Muscle layer of duodenum (tissue), 2 donors: Measurements from ENCODE around the gene PIGK.
A peak's percentile ranks its signal among the peaks of the same experiment; 100 is the strongest.

Source experiments
- H3K27ac ChIP-seq: one replicate; pipeline ENCODE4 v1.7.0; 2013; ENCODE audit warnings: mild to moderate bottlenecking, low read length
- H3K27me3 ChIP-seq: one replicate; pipeline ENCODE4 v1.7.0; 2013; ENCODE audit warnings: low read depth, mild to moderate bottlenecking, control low read depth, low read length
- H3K36me3 ChIP-seq, 2 donors: one replicate each; pipeline ENCODE4 v1.7.0; 2013; ENCODE audit warnings: low read length in 2 of 2, control low read depth in 1 of 2, mild to moderate bottlenecking in 1 of 2; ENCODE audit not compliant: insufficient read depth in 2 of 2, control insufficient read depth in 1 of 2
- H3K4me1 ChIP-seq, 2 donors: one replicate each; pipeline ENCODE4 v1.7.0; 2013; ENCODE audit warnings: low read length in 2 of 2, mild to moderate bottlenecking in 2 of 2, control low read depth in 1 of 2, moderate library complexity in 1 of 2; ENCODE audit not compliant: insufficient read depth in 2 of 2, control insufficient read depth in 1 of 2
- H3K4me3 ChIP-seq, 2 donors: one replicate each; pipeline ENCODE4 v1.7.0; 2013; ENCODE audit warnings: low read length in 2 of 2, low read depth in 1 of 2, mild to moderate bottlenecking in 1 of 2
- H3K9me3 ChIP-seq, 2 donors: one replicate each; pipeline ENCODE4 v1.7.0; 2013; ENCODE audit warnings: low read length in 2 of 2, control low read depth in 1 of 2, mild to moderate bottlenecking in 1 of 2; ENCODE audit not compliant: control insufficient read depth in 1 of 2
- donor health status: healthy.

The PIGK gene

DNA sequence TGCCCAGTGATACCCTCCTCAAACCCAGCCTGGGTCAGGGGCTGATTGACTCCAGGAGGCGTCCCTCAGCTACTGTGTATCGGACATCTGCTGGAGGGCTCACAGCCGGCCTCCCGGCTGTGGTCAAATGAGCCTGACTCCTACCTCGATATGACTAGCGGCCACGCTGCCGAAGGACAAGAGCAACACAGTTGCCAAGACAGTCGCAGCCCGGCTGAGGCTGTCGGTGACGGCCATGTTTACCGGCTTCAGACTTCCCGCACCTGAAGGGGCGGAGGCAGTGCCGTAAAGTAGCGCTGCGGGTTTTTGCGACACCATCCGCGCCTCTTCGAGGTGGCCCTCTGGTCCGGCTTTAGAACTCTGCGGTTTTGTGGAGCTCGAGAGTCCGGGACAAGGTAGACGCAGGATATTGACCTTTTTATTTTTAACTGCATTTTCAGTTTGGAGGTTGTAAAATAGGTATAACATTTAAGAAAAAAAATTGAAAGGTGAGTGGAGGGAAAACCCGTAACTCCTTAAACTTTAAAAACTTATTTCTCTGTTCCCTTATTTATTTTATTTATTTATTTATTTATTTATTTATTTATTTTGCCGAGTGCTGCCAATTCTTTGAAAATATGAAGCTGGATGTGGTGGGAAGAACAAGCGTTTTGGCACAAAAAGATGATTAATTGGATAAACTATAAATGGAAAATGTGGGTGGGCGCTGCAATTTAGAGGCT is at the start of gene PIGK:
Gene PIGK (minus strand): TSS at position 265 of the 722 bp plus-strand sequence. CDS start 28 bp downstream, at position 237.
- Histone ChIP-seq H3K4me1 (peaks cover 0 to 10% of the 10 kb centered on the region in 2 donors), H3K9me3 (no peaks in the 10 kb centered on the region), H3K36me3 (no peaks in the 10 kb centered on the region), H3K4me3 (peak within 1 kb of the TSS; percentile 85 to 92), H3K27ac (peak within 1 kb of the TSS; percentile 90), H3K27me3 (no peaks in the 10 kb centered on the region)

- Histone ChIP-seq H3K27ac (no peak overlapping the region), H3K4me1 (no peaks in the 10 kb centered on the region), H3K27me3 (no peaks in the 10 kb centered on the region)
Measured at GRCh38 chr1:77267035-77267434, 47.8 kb upstream of the PIGK start.

DNA sequence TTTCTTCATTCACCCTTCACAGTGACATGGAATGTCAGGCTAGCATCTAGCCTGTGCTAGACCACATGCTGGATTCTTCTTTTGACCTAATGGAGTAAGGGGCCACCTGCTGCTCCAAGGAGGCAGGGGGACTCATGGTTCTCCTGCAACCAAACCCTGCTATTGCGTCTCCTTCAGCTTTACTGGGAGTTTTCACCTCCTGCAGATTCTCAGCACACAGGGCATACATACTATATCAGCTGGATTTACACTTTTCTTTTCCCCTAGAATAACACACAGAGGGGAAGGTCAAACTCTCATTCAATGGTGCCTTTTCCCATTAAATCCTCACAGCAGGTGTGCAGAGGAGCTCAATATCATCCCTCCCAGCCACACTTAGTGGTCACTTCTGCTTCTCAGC is 46.0 kb upstream of the PIGK start:
- Histone ChIP-seq H3K27ac (no peak overlapping the region), H3K36me3 (no peaks in the 10 kb centered on the region), H3K4me1 (no peaks in the 10 kb centered on the region), H3K9me3 (no peaks in the 10 kb centered on the region), H3K27me3 (no peaks in the 10 kb centered on the region), H3K4me3 (no peak overlapping the region)

More at GRCh38 chr1:77267035-77267434, 47.8 kb upstream of the PIGK start:
- Histone ChIP-seq H3K36me3 (no peaks in the 10 kb centered on the region), H3K9me3 (no peaks in the 10 kb centered on the region), H3K4me3 (no peak overlapping the region)

DNA sequence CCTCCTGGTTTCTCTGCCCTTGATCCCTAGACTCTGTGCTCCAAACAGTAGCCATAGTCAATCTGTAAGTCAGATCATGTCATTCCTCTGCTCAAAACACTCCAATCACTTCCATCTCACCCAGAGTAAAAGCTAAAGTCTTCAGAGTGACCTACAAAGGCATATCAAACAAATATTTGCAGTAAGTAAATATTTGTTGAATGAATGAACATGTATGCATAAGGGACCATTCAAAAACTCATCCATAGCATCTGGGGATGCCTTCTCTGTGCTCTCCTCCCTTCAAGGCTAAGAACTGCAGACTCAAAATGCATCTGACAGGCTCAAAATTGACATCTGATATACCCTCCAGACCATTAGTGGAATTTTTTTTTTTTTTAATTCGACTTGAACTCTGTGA is 44.5 kb upstream of the PIGK start:
- Histone ChIP-seq H3K27me3 (no peaks in the 10 kb centered on the region), H3K36me3 (no peaks in the 10 kb centered on the region)

GRCh38 chr1:77253211-77253610 is 34.0 kb upstream of the PIGK start:
- peak overlapping the region in 1 of 2 donors; percentile 12 for H3K4me3 ChIP-seq
- H3K27ac ChIP-seq: no peak overlapping the region
- H3K4me1 ChIP-seq: no peaks in the 10 kb centered on the region
- no peaks in the 10 kb centered on the region for H3K27me3 ChIP-seq
- no peaks in the 10 kb centered on the region for H3K36me3 ChIP-seq
- H3K9me3 ChIP-seq: peaks cover 14 to 21% of the 10 kb centered on the region in 2 donors

More for the DNA sequence above, 44.5 kb upstream of the PIGK start:
- H3K4me3 ChIP-seq: no peak overlapping the region
- no peaks in the 10 kb centered on the region for H3K4me1 ChIP-seq
- no peak overlapping the region for H3K27ac ChIP-seq
- no peaks in the 10 kb centered on the region for H3K9me3 ChIP-seq

DNA sequence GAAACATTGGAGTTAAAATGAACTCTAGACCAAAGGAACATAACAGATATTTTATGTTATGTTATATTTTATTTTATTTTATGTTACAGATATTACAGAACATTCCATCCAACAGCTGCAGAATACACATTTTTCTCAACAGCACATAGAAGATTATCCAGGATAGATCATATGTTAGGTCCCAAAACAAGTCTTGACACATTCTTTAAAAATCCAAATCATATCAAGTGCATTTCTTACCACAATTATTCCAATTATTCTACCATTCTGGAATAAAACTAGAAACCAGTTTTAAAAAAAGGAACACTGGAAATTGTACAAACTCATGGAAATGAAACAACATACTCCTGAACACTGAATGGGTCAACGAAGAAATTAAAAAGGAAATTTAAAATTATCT is 30.9 kb upstream of the PIGK start:
- H3K27me3 ChIP-seq: no peaks in the 10 kb centered on the region
- H3K9me3 ChIP-seq: peaks cover 14 to 34% of the 10 kb centered on the region in 2 donors
- no peak overlapping the region for H3K27ac ChIP-seq
- H3K4me1 ChIP-seq: no peaks in the 10 kb centered on the region
- H3K4me3 ChIP-seq: no peak overlapping the region
- H3K36me3 ChIP-seq: no peaks in the 10 kb centered on the region

GRCh38 chr1:77245830-77246229 is 26.6 kb upstream of the PIGK start:
- Histone ChIP-seq H3K27me3 (no peaks in the 10 kb centered on the region), H3K9me3 (peaks cover 5 to 20% of the 10 kb centered on the region in 2 donors), H3K4me3 (no peak overlapping the region), H3K4me1 (no peaks in the 10 kb centered on the region), H3K27ac (no peak overlapping the region), H3K36me3 (no peaks in the 10 kb centered on the region)

GRCh38 chr1:77239311-77239710 is 20.1 kb upstream of the PIGK start:
- Histone ChIP-seq H3K4me1 (no peaks in the 10 kb centered on the region), H3K9me3 (no peaks in the 10 kb centered on the region)

GRCh38 chr1:77238462-77238861 is 19.2 kb upstream of the PIGK start:
- Histone ChIP-seq H3K4me1 (no peaks in the 10 kb centered on the region), H3K4me3 (no peak overlapping the region), H3K36me3 (no peaks in the 10 kb centered on the region), H3K27me3 (no peaks in the 10 kb centered on the region), H3K9me3 (no peaks in the 10 kb centered on the region), H3K27ac (no peak overlapping the region)

More at GRCh38 chr1:77239311-77239710, 20.1 kb upstream of the PIGK start:
- H3K4me3 ChIP-seq: no peak overlapping the region
- no peaks in the 10 kb centered on the region for H3K36me3 ChIP-seq
- H3K27me3 ChIP-seq: no peaks in the 10 kb centered on the region
- H3K27ac ChIP-seq: no peak overlapping the region

DNA sequence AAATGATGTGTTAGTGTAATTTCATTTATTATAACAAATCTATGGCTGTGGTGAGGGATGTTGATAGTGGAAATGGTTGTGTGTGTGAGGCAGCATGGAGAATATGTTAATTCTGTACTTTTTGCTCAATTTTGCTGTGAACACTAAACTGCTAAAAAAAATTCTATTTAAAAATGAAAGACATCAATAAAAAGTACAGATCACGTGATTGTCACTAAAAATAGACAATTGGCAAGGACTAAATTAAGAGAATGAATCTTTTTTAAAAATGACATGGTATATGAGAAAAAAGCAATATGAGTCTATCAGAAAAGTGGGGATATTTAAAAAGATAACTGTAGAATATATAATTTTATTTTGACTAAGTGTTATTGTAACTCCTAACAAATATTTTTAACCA is 15.7 kb upstream of the PIGK start:
- Histone ChIP-seq H3K36me3 (no peaks in the 10 kb centered on the region), H3K4me3 (no peak overlapping the region), H3K9me3 (peaks cover 0 to 5% of the 10 kb centered on the region in 2 donors), H3K27ac (no peak overlapping the region), H3K27me3 (no peaks in the 10 kb centered on the region), H3K4me1 (no peaks in the 10 kb centered on the region)

DNA sequence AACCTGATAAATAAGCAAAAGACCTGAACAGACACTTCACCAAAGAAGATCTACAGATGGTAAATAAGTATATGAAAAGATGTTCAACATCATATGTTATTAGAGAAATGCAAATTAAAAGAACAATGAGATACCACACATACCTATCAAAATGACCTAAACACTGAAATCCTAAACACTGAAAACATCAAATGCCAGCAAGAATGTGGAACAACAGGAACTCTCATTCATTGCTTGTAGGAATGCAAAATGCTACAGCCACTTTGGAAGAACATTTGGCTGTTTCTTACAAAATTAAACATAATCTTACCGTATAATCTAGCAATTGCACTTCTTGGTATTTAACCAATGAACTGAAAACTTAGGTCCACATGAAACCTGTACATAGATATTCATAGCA is 14.9 kb upstream of the PIGK start:
- no peaks in the 10 kb centered on the region for H3K27me3 ChIP-seq
- no peak overlapping the region for H3K27ac ChIP-seq
- no peaks in the 10 kb centered on the region for H3K36me3 ChIP-seq
- peaks cover 0 to 5% of the 10 kb centered on the region in 2 donors for H3K9me3 ChIP-seq
- H3K4me3 ChIP-seq: no peak overlapping the region
- no peaks in the 10 kb centered on the region for H3K4me1 ChIP-seq

- peaks cover 0 to 5% of the 10 kb centered on the region in 2 donors for H3K9me3 ChIP-seq
- H3K27me3 ChIP-seq: no peaks in the 10 kb centered on the region
- H3K4me3 ChIP-seq: no peak overlapping the region
- no peaks in the 10 kb centered on the region for H3K4me1 ChIP-seq
- H3K27ac ChIP-seq: no peak overlapping the region
- no peaks in the 10 kb centered on the region for H3K36me3 ChIP-seq
Measured at GRCh38 chr1:77232829-77233228, 13.6 kb upstream of the PIGK start.
